ENCODE results near the gene ZNF423.

The ZNF423 gene

GRCh38 chr16:49778202-49778930, 77.5 kb downstream of the ZNF423 start:
- no peak for DNase-seq

- no peak for DNase-seq
These were observed 79.2 kb downstream of the ZNF423 start for GRCh38 chr16:49776734-49777133.

- DNase-seq, result no peak
These were observed 79.8 kb downstream of the ZNF423 start for GRCh38 chr16:49776085-49776595.

- DNase-seq, result no peak
These were observed 80.3 kb downstream of the ZNF423 start for GRCh38 chr16:49775581-49775980.

GRCh38 chr16:49775018-49775417, 80.9 kb downstream of the ZNF423 start:
- DNase-seq, result no peak

- no peak for DNase-seq
These were observed 82.1 kb downstream of the ZNF423 start for GRCh38 chr16:49773534-49774475.

GRCh38 chr16:49767998-49768397, 87.9 kb downstream of the ZNF423 start:
- DNase-seq, result no peak

GRCh38 chr16:49767414-49767813, 88.5 kb downstream of the ZNF423 start:
- DNase-seq, result no peak

GRCh38 chr16:49766225-49766624, 89.7 kb downstream of the ZNF423 start:
- no peak for DNase-seq

- no peak for DNase-seq
These were observed 92.1 kb downstream of the ZNF423 start for GRCh38 chr16:49763826-49764225.

- DNase-seq, result no peak
These were observed 95.1 kb downstream of the ZNF423 start for GRCh38 chr16:49760815-49761214.

- no peak for DNase-seq
These were observed 98.3 kb downstream of the ZNF423 start for GRCh38 chr16:49757559-49758069.

- no peak for DNase-seq
These were observed 98.9 kb downstream of the ZNF423 start for GRCh38 chr16:49756775-49757558.

- no peak for DNase-seq
These were observed 100.0 kb downstream of the ZNF423 start for GRCh38 chr16:49755716-49756505.

GRCh38 chr16:49755313-49755620, 100.6 kb downstream of the ZNF423 start:
- DNase-seq, result no peak

GRCh38 chr16:49754495-49755312, 101.2 kb downstream of the ZNF423 start:
- no peak for DNase-seq

GRCh38 chr16:49750341-49751000, 105.4 kb downstream of the ZNF423 start:
- DNase-seq, result no peak

GRCh38 chr16:49749816-49750215, 106.1 kb downstream of the ZNF423 start:
- no peak for DNase-seq

GRCh38 chr16:49748322-49748721, 107.6 kb downstream of the ZNF423 start:
- peak; percentile 14 for DNase-seq

GRCh38 chr16:49747654-49748053, 108.3 kb downstream of the ZNF423 start:
- no peak for DNase-seq

- DNase-seq, result no peak
These were observed 109.4 kb downstream of the ZNF423 start for GRCh38 chr16:49746545-49746944.

All from activated CD4-positive, alpha-beta T cell treated with anti-CD3 and anti-CD28 coated beads, Interleukin-2, amount 50 U/mL, for 16 hours (primary cell).